ENCODE results near the gene ZDHHC23.

ZDHHC23 gene

DNA sequence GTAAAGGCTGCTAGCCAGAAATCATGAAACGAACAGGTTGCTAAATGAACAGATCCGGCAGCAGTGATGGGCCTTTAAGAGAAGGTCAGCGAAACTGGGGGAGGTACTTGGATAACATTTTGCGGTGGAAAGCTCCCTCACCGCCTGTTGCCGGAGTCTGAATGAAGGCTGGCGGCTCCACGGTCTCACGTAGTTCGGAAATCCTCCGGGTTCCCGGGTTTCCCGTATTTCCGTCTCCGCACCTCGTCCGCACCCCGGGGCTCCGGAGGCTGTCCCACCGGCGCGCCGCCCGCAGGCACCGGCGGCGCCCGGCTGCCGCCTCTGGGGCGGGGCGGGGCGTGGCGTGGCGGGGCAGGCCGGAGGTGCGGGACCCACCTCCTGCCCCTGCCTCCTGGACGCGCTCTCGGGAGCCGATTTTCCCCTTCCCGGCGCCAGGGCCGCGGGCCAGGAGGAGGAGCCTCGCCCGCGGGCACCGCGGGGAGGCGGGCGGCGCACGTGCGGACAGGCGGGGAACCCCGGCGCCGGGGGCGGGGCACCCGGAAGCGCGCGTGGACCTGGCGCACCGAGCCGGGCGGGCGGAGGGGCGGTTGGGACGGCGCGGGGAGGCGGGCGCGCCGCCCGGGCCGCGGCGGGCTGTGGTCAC, at the start of gene ZDHHC23:
Gene ZDHHC23 (plus strand): TSS at position 642 of the 643 bp plus-strand sequence. CDS start 790 bp downstream, outside the sequence.
- peak; percentile 70 for DNase-seq (ENCODE audit: low spot score)

- DNase-seq (ENCODE audit: low spot score), result no peak
Measured at GRCh38 chr3:113898892-113899291, 48.9 kb upstream of the ZDHHC23 start.

DNA sequence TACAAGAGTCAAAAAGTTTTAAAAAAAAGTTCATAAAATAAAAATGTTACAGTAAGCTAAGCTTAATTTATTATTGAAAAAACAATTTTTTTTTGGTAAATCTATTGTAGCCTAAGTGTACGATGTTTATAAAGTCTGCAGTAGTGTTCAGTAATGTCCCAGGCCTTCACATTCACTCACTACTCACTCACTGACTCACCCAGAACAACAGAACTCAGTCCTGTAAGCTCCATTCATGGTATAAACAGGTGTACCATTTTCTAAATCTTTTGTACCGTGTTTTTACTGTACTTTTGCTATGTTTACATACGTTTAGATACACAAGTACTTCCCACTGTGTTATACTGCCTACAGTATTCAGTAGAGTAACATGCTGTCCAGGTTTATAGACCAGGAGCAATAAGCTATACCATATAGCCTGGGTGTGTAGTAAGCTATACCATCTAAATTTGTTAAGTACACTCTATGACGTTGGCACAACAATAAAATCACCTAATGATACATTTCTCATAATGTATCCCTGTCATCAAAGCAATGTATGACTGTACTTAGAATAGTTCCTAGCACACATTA, 41.2 kb upstream of the ZDHHC23 start:
- no peak for DNase-seq (ENCODE audit: low spot score)

DNA sequence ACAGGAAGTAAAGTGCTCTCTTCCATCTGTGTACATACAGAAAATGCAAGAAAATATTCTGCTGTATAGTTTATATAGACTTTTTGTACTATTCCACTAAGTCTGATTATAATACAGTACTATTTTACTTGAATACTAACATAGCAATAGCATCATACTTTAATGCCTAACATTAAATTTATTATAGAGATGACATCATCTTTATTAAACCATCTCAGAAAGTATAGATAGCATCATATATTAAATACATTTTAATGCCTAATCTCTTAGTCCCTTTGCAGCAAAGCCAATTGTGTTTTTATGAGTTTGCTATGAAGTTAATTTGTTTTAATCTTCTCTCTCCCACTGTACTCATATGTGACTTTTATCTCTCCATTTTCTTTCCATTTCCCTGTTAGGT, 39.7 kb upstream of the ZDHHC23 start:
- DNase-seq (ENCODE audit: low spot score), result no peak

DNA sequence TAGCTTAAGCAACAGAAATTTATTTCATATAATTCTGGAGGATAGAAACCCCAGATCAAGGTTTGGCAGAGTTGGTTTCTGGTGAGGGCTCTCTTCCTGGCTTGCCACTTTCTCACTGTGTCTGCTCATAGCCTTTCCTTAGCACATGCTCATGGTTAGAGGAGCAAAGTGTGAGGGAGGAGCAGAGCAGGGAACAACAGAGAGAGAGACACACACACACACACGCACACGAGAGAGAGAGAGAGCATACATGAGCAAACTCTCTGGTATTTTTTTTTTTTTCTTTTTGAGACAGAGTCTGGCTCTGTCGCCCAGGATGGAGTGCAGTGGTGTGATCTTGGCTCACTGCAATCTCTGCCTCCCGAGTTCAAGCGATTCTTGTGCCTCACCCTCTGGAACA, 36.8 kb upstream of the ZDHHC23 start:
- DNase-seq (ENCODE audit: low spot score), result no peak

- DNase-seq (ENCODE audit: low spot score), result no peak
Measured at GRCh38 chr3:113912552-113913236, 35.1 kb upstream of the ZDHHC23 start.

DNA sequence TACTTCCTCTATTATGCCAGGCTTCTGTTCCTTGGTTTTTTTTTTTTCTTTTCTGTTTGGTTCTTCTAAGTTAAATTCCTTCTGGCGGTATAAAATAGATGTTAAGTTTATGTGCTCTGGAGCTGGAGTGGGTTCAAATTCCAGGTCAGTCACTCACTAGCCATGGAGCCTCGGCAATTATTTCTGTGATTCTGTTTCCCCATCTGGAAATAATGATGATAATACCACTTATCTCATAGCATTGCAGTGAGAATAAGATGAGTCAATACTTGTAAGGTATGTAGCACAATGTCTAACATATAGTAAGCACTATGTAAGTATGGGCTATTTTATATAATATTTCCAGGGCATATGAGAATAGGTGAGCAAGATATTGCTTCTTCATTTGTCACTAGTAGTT, 33.2 kb upstream of the ZDHHC23 start:
- DNase-seq (ENCODE audit: low spot score), result no peak

DNA sequence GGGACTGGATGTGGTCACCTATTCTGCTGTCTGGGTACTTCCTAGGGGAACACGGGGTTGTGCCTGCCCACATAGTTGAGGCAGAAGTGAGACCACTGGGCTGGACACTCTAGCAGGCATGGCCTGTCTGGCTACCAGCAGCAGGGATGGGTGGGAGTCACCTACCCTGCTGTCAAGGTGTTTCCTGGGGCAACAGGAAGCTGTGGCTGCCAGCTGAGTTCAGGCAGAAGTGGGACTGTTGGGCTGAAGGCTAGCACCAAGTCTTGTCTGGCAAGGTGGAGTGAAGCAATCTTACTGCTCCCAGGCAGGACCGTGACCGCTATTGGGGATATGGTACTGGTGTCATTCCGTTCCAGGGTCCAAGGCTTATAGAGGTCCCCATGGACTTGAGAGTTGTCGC, 20.3 kb upstream of the ZDHHC23 start:
- DNase-seq (ENCODE audit: low spot score), result no peak

DNA sequence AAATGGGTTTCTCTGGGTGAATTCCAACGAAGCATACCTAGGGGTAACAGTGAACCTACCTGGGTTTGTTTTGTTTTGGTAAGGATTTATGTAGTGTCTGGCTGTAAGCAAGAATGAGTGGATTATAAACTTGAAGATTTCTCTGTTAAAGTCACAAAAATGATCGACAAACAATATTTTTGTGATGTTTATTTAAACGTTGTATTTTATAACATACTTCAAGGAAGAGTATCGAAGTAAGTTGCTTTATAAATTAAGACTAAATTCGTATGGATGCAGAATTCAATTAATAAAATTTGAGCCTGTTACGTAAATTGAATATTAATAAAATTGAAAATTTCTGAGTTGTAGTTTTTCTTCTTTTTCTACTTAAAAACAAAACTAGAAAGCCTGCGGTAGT, 982 bp upstream of the ZDHHC23 start:
- no peak for DNase-seq (ENCODE audit: low spot score)

- DNase-seq (ENCODE audit: low spot score), result no peak
Measured at GRCh38 chr3:113948015-113948917, 453 bp downstream of the ZDHHC23 start.

DNA sequence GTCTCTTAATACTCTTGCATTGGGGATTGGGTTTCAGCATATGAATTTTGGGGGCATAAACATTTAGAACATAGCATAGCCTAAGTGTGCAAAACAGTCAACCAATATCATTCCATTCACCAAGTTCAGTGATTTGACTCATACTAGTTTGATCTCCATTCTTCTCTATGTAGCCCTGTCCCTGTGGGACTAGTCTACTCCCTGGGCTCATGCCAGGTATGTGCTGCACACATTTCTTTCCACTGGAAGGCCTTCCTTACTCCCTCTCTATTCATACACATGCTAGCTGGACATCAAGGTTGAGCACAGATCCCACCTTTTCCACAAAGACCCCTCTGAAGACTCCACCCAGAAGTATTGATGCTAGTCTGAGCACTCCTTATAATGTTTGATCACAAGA, 5.1 kb downstream of the ZDHHC23 start:
- no peak for DNase-seq (ENCODE audit: low spot score)

GRCh38 chr3:113953677-113954076, 5.9 kb downstream of the ZDHHC23 start:
- no peak for DNase-seq (ENCODE audit: low spot score)

GRCh38 chr3:113954091-113954685, 6.4 kb downstream of the ZDHHC23 start:
- DNase-seq (ENCODE audit: low spot score), result no peak

GRCh38 chr3:113963879-113964278, 16.1 kb downstream of the ZDHHC23 start:
- no peak for DNase-seq (ENCODE audit: low spot score)

DNA sequence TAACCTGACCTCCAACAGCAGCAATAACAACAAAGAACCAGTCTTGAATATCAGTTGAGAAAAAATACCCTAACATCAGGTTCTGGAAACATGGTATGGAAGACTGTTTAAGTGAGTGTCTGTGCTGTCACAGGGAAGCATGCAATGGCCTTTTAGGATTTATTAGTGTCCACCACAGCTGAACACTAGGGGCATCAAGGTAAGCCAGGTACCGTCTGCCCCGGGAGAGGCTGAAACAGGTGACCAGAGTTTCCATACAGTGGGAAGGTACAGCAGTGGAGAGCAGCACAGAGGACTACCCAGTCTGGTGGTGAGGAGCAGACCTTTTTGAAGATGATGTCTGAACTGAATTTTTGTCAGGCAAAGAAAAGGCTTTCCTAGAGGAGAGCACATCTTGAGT, 18.4 kb downstream of the ZDHHC23 start:
- DNase-seq (ENCODE audit: low spot score), result no peak

DNA sequence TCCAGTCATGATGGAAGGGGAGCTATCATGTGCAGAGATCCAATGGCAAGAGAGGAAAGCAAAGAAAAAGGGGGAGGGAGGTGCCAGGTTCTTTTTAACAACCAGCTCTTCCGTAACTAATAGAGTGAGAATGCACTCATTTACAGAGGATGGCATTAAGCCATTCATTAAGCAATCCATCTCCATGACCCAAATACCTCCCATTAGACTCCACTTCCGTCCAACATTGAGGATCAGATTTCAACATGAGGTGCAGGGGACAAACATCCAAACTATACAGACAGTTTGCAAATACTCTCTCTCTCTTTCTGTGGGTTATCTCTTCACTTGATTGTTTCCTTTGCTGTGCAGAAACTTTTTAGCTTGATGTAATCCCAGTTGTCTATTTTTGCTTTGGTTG, 21.2 kb downstream of the ZDHHC23 start:
- no peak for DNase-seq (ENCODE audit: low spot score)

DNA sequence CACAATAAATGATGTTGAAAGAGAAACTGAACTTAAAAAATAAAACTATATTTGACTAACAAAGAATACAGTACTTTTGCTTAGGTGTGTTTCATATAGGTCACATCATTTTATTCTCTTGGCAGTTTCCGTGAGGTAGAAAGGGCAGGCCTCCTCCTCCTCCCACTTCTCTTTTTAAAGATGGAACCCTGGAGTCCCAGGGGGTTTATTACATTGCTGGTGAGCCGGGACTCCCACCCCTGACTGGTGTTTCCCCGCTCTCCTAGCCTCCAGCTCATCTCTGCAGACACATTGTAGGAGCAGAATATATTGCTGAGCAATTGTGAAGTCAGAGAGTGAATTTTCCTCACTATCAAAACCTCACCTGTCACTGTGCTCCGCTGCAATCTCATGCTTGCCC, 30.0 kb downstream of the ZDHHC23 start:
- DNase-seq (ENCODE audit: low spot score), result no peak

- DNase-seq (ENCODE audit: low spot score), result no peak
Measured at GRCh38 chr3:113979916-113980315, 32.1 kb downstream of the ZDHHC23 start.

DNA sequence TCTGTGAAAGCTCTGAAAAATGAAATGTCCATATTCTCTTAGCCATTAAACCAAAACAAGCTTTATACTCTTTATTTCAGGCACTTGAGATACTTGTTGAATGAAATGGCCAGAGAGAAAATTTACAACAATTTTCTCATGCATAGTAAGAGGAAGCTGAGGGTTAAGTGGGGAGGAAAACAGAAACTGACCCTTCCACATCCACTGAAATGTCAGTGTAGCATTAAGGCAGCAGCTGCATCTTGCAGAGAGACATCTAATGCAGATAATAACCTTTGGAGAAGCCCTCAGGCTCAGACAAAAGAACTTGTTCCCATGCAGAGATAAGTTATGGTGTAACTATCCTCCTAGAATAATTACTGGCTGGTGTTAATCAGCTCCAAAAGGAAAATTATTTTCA, 34.0 kb downstream of the ZDHHC23 start:
- no peak for DNase-seq (ENCODE audit: low spot score)

DNA sequence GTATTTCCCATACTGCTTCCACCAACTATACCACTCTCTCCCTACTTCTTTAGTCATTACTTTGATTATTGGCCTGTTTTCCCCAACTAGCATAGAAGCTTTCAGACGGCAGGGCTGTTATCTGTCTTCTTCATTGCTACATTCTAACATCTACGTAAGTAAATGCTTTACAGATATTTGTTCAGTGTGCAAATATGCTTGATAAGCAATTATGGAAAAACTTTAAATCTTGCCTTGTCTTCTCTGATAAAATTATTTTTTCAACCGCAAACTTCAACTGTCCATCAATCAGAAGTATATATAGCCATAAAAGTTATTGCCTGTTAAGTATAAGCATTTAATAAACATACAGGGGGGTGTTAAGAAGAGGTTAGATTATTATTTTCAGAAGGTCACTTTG, 35.7 kb downstream of the ZDHHC23 start:
- DNase-seq (ENCODE audit: low spot score), result no peak

DNA sequence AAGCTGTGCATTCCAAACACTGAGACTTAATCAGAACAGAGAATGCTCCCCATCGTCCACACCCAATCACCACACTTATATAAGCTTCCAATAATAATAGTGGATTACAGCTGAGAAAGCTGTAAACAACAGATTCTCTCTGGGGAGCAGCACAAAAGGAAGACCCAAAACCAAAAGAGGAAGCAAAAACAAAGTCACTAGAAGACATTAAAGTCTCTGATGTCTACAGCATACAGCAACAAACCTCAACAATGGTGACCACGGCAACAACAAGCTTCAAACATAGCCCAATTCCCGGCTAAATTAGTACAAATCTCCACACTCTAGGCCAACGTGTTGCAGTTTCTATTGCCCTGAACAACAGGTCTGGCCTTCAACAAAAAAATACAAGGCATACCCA, 37.7 kb downstream of the ZDHHC23 start:
- DNase-seq (ENCODE audit: low spot score), result no peak

- no peak for DNase-seq (ENCODE audit: low spot score)
Measured at GRCh38 chr3:114005481-114005880, 57.7 kb downstream of the ZDHHC23 start.

Measured in left forelimb (tissue), 1 donor.